Glomerular visceral epithelial cell (primary cell): ENCODE data around the gene SAXO1.
"Not testable (repeated sequence)": the region's sequence is repeated elsewhere in the genome, so short reads cannot be mapped to it uniquely, and the experiment has no call there.

Experiments
- DNase-seq: peaks from one replicate; pipeline ENCODE4 v3.0.0-alpha.2; 2016; ENCODE audit errors: extremely low spot score

The SAXO1 gene, protein sequence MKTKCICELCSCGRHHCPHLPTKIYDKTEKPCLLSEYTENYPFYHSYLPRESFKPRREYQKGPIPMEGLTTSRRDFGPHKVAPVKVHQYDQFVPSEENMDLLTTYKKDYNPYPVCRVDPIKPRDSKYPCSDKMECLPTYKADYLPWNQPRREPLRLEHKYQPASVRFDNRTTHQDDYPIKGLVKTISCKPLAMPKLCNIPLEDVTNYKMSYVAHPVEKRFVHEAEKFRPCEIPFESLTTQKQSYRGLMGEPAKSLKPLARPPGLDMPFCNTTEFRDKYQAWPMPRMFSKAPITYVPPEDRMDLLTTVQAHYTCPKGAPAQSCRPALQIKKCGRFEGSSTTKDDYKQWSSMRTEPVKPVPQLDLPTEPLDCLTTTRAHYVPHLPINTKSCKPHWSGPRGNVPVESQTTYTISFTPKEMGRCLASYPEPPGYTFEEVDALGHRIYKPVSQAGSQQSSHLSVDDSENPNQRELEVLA

DNA sequence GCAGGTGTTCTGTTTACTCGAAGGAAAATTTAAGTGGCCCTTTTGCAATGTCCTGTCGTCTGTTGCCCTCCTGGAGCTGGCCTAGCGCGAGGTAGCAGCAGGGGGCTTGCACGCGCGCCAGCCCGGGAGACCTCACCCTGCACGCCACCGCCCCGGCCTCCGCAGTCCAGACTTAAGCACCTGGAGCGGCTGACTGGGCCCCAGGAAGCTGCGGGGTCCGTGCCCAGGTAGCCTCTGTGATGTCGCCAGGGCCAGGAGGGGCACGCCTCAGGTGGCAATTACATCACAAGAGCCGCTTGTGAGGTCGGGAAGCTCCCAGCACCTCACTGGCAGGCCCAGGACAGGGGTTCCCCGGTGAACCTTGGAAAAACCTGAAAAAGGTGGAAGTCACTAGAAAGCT, at the start of gene SAXO1:
SAXO1 (minus strand) TSS at position 195 of the 400 bp plus-strand sequence. CDS start 301 bp downstream, outside the sequence.
- DNase-seq = no peak

DNA sequence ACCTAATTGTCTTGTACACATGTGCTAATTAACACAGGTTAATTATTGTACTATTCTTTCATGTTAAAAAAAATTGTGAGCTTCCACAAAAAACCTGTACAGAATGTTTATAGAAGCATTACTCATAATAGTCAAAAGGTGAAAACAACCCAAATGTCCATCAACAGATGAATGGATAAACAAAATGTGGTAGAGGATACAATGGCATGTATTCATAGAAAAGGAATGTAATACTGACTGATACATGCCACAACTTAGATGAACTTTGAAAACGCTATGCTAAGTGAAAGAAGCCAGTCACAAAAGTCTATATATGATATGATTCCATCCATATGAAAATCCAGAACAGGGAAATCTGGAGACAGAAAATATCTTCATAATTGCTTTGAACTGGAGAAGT, 41.8 kb upstream of the SAXO1 start:
- no peak for DNase-seq

DNA sequence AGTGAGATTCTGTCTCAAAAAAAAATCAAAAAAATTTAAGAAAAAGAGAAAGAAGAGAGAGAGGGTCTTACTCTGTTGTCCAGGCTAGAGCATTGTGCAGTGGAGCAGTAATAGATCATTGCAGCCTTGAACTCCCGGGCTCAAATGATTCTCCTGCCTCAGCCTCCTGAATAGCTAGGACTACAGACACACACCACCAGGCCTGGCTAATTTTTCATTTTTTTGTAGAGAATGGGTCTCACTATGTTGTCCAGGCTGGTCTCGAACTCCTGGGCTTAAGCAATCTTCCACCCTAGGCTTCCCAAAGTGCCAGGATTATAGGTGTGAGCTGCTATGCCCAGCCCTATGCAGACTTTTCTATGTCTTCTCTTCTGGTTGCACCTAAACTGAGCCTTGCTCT, 41.2 kb upstream of the SAXO1 start:
- no peak for DNase-seq

DNA sequence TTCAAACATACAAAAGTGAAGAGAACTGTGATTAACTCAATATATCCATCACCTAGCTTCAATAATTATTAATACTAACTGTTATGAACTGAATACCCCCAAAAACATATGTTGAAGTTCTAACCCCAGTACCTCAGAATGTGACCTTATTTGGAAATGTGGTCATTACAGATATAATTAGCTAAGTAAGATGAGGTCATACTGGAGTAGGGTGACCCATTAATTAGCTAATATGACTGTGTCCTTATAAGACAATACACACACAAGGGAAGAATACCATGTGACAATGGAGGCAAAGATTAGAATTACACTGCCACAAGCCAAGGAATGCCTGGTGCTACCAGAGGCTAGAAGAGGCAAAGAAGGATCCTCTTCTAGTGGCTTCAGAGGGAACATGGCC, 24.0 kb upstream of the SAXO1 start:
- no peak for DNase-seq

DNA sequence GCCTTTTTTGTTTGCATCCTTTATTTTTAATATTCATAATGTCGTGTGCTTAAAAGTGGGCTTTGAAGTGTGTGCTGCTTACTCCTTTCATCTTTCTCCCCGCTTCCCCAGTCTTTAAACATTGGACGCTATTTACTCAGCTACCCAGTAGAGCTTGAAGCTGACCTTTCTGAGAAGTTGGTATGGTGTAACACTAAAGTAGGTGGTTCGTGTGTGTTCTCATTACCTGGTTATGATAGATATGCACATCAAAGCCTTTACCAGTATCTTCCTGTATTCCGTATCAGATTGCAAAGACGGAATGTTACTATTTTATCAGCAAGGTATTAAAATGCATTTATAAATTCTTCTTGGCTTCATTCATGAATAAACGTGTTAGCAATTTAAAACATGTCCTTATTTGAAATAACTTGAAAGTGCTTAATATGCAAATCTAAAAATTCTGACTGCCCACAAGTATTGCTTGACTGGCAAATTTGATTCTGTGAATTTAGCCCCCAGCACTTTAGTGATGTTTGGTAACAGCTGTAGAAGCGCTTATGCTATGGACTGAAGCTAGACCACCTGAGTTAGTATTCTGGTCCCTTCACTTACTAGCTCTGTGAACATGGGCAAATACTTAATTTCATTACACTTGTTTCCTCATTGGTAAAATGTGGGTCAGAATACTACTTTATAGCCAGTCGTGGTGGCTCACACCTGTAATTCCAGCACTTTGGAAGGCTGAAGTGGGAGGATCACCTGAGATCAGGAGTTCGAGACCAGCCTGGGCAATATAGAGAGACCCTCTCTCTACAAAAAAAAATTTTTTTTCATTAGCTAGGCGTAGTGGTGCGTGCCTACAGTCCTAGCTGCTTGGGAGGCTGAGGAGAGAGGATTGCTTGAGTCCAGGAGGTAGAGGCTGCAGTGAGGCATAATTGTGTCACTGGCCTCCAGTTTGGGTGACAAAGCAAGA, 17.9 kb upstream of the SAXO1 start:
- peak; percentile 22 for DNase-seq

DNA sequence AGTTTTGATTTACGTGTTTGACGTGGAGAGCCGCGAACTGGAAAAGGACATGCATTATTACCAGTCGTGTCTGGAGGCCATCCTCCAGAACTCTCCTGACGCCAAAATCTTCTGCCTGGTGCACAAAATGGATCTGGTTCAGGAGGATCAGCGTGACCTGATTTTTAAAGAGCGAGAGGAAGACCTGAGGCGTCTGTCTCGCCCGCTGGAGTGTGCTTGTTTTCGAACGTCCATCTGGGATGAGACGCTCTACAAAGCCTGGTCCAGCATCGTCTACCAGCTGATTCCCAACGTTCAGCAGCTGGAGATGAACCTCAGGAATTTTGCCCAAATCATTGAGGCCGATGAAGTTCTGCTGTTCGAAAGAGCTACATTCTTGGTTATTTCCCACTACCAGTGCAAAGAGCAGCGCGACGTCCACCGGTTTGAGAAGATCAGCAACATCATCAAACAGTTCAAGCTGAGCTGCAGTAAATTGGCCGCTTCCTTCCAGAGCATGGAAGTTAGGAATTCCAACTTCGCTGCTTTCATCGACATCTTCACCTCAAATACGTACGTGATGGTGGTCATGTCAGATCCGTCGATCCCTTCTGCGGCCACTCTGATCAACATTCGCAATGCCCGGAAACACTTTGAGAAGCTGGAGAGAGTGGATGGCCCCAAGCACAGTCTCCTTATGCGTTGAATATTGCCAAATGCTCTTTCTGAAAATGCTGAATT, 17.1 kb upstream of the SAXO1 start:
- peak; percentile 46 for DNase-seq

DNA sequence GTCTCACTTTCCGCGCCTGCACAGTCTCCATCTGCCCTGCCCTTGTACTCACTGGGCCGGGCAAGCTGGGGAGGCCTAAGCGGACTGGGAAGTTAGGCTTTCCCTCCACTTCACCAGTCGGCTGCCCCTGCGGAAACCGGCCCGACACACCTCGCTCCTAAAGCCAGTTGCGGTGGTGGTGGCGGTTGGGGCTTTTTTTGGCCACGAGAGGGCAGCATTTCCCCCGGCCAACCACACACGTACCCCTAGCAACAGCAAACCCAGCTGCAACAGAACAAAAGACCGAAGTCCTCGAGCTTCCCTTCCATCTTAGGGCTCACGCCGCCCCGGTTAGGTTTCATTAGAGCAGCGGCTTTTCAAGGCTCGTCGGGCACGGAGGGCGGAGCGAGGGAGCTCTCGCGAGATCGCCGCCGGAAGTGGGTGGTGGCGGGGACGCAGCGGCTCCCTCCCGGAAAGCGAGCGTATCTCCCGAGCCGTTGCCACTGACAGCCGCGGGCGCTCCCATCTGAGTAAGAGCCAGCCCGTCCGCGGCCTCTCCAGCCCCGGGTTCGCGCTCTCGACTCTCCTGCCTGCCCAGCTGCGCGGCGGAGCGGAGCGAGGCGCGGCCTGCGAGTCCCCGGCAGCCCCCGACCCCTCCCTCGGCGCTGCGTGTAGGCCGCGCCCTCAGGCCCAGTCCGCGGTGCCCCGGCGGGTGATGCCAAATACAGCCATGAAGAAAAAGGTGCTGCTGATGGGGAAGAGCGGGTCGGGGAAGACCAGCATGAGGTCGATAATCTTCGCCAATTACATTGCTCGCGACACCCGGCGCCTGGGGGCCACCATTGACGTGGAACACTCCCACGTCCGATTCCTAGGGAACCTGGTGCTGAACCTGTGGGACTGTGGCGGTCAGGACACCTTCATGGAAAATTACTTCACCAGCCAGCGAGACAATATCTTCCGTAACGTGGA, 16.2 kb upstream of the SAXO1 start, which contains the start of gene RRAGA:
RRAGA (plus strand) TSS at position 462 of the 951 bp plus-strand sequence; CDS start at position 695, 233 bp downstream.
- DNase-seq = peak; percentile 99

DNA sequence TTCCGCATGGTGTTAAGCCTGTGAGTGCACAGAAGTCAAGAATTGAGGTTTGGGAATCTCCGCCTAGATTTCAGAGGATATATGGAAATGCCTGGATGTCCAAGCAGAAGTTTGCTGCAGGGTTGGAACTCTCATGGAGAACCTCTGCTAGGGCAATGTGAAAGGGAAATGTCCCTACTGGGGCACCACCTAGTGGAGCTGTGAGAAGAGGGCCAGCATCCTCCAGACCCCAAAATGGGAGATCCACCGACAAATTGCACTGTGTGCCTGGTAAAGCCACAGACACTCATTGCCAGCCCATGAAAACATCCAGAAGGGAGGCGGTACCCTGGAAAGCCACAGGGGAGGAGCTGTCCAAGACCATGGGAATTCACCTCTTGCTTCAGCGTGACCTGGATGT, 3.6 kb upstream of the SAXO1 start:
- DNase-seq = no peak

DNA sequence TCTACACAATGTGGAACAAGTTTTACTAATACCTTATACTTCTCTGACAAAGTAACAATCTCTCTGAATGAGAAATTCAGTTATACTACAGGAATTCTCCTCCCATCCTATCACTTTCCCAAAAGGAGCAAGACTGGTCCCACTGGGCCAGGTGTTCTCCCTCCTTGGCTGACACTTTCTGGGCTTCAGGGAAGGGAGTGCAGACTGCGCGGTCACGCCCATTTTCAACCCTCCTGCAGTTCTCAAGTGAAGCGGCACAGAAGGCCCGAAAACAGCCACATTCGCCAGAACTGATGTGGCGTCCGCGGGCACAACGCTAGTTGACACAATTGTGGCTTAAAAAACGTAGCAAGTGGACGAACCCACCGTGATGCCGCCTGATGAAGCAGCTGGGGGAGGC, 603 bp downstream of the SAXO1 start:
- DNase-seq = no peak

DNA sequence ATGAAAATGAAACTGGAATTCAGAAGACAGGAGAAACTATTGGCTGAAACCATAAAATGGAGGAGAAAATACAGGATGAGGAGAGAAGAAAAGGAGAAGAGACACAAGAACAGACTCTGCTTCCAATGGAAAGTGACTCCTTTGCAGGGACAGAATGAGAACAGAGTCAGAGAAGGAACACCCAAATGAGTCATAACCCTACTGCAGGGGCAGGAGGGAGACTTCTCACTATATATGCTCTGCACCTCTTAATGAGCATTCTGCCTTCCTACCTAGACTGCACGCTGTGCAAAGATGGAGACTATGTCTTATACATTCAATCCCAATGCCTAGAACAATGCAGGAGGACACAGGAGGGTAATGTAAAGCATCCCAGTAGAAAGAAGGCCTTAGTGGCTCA, 2.1 kb downstream of the SAXO1 start:
- no peak for DNase-seq

DNA sequence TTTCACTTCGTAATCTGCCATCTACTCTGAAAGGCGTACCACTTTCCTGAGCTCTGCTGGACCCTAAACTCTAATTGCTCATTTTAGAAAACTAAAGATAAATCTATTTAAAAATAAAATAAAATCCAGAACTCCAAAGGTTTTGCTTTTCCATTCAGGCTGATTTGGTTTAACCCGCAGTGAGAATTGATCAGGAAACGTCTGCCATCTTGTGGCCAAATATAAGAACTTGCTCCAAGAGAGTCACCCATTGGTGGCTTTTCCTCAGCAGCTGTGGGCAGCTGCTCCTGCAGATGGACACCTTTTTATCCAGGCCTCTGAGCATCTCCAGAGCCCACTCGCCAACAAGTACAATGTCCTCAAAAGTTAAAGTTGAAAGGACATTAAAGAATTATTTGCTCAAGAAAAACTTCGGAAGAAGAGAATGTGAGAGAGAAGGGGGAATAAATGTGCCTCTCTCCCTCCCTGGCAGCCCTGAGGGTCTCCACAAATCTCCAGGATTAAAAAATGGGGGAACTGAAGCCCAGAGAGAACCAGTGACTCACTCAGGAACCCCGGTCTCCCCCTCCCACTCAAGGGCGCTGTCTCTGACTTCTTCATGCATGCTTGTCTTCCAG, 4.1 kb downstream of the SAXO1 start:
- DNase-seq = peak; percentile 68

DNA sequence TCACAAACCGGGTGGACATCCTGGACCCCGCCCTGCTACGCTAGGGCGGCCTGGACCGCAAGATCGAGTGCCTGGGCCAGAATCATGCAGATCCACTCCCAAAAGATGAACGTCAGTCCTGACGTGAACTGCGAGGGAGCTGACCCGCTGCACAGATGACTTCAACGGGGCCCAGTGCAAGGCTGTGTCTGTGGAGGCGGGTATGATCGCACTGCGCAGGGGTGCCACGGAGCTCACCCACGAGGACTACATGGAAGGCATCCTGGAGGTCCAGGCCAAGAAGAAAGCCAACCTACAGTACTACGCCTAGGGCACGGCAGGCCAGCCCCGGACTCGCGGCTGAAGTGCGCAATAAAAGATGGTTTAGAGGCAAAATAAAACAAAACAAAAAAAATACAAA, 5.2 kb downstream of the SAXO1 start:
- DNase-seq = no peak

DNA sequence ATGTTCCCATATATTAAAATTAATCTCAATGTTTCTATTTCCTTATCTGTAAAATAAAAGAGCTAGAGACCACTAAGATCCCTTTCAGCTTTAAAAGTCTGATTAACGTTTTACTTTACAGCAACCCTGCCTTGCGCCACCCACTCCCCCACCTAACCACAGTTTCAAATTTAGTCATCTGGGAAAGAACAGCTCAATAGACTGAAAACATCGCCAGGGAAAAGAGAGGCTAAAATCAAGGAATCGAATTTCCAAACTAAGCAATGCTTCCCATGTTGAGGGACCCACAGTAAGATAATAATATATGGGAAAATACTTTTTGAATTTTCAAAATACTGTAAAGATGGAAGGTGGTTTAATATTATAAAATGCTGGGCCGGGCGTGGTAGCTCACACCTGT, 6.6 kb downstream of the SAXO1 start:
- no peak for DNase-seq

DNA sequence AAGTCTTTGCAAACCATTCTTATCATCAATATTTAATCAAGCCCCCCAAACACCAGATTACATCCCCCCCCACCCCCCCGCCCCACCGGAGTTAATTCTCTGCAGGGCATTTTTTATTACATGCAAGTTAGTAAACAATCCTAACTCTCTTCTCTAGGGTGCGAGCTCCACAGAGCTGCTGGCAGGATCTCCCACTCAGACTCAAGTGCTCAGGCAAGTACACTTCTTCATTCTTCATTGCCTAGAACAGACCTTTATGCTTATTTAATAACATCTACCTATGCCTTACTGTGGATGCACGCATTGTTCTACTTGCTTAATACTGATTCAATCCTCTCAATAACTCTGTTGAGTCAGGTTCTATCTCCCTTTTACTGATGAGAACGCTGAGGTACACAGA, 9.9 kb downstream of the SAXO1 start:
- DNase-seq = no peak

DNA sequence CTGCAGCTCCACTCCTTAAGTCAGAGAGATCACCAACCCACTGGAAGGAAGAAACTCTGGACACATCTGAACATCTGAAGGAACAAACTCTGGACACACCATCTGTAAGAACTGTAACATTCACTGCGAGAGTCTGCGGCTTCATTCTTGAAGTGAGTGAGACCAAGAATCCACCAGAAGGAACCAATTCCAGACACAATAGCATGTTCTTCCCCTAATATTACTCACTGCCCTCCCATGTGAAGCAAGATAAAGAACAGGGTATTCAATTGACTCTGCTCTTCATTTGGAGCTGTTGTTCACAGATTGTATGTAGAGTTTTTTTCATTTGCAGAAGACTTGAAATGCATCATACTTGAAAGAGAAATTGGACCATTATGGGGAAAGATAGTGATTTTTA, 10.8 kb downstream of the SAXO1 start:
- no peak for DNase-seq

DNA sequence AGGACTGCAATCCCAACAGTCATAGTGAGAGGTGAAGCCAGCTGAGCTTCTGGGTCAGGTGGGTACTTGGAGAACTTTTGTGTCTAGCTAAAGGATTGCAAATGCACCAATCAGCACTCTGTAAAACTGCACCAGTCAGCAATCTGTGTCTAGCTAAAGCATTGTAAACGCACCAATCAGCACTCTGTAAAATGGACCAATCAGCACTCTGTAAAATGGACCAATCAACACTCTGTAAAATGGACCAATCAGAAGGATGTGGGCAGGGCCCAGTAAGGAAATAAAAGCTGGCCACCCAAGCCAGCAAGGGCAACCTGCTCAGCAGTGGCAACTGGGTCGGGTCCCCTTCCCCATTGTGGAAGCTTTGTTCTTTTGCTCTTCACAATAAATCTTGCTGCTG, 11.4 kb downstream of the SAXO1 start:
- not testable (repeated sequence) for DNase-seq

DNA sequence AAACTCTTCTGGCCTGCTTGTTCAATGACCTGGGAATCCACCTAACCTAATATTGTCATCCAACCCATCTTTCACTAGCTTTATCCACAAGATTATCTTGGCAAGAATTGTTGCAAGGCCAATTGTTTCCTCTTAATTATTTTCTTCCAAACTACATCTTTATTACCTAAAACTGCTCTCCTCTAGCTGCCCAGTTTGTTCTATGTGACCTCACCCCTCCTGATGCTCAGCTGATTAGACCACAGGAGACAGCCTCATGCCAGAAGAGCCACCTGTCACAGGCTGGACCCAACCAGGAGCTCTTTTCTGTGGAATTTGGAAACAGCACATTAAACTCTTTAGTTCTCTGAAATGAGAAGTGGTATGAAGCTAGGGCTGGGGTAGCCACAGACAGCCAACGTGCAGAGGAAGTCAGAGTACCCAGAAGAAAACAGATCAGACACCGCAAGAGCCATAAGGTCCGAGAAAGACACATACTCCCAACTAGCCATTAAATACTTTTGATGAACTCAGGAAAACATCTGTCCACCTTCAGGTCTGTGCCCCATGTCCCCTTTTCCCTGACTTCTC, 12.0 kb downstream of the SAXO1 start:
- DNase-seq = no peak

DNA sequence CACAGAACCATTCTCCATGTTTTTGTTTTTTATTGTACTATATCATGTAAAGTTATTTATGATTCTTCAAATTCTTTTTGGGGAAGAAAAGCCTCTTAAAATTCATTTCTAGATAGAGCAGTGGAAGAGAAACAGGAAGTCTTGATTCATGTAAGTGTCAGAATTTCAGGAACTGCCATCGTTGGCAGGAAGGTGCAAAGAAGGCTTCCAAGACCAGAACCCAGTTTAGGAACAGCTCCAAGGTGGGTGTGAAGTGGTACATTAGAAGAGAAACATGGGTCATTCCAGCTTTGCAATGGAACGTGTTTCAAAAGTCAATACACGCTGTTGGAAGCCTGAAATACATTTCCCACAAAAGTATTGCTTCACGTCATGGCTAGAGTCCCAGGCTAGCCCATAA, 14.8 kb downstream of the SAXO1 start:
- no peak for DNase-seq

DNA sequence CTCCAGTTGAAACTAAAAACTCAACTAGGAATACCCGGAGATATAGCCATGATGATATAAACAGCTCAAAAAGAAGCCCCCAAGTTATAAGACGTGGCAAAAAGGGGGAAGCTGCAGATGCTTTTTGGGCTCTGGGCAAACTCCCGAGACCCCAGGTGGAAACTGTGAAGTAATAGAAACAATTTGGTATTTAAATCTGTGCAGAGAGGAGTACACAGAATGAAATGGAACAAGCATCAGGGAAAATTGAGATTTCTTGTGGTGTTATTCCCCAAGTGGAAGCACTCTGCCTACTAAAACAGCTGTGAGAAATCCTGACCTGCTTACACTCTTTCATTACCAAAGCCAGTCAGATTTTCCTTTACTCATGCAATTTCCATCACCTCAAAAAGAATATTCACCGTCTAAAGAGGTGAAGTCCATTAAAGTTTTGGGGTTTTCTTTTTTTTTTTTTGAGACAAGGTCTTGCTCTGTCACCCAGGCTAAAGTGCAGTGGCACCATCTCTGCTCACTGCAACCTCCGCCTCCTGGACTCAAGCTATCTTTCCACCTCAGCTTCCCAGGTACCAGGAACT, 23.5 kb downstream of the SAXO1 start:
- DNase-seq = no peak

DNA sequence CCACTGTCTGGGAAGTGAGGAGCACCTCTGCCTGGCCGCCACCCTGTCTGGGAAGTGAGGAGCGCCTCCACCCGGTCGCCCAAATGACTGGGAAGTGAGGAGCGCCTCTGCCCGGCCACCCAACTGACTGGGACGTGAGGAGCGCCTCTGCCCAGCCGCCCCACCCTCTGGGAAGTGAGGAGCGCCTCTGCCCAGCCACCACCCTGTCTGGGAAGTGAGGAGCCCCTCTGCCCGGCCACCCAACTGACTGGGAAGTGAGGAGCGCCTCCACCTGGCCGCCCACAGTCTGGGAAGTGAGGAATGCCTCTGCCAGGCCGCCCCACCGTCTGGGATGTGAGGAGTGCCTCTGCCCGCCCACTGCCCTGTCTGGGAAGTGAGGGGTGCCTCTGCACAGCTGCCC, 32.9 kb downstream of the SAXO1 start:
- DNase-seq = no peak
